CMK (cell line): ENCODE results near the gene FANCI.

ENCODE experiments used
- DNase-seq: peaks from one replicate; pipeline ENCODE4 v3.0.0-alpha.2; 2010; ENCODE audit warnings: low read depth

Gene FANCI

DNA sequence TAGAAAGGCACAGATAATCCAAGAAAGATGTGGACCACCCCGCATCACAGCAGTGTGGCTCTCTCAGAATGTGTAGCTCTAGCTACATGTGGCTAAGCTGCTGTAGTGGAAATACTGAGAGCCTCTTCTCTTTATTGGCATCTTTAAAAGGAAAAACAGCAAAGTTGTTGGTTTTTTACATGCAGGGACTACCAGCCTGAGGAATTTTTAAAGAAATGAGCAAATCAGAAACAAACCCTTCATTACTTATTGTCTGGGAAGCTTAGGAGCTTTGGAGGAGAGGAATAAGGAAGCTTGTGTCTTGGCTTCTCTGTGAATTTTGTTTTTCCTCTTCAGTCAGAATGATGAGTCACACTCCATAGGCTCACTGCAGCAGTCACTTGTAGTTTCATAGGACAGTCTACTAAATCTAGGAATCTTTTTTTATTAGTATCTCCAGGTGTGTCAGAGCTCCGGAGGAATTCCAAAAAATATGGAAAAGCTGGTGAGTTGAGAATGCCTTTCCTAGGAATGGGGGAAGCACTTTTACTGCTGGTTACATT lies 63.3 kb downstream of the FANCI start:
- DNase-seq = no peak

DNA sequence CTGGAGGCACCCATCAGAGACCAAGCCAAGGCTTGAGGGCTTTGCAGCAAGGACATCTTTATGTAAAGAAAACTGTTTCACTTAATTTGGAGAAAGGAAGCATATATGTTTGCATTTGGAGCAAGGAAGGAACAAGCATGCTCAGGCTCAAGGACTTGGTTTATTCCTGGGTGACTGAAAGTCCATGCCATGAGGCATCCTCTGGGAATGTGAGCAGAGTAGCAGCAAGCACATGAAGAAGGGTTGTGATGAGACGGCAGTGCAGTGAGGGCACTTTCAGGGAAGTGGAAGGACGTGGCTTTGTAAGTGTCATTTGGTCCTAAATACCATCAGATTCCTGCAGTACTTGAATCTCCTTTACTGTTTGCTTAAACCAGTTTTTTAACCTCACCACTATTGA lies 64.0 kb downstream of the FANCI start:
- DNase-seq = no peak

GRCh38 chr15:89308236-89308635 lies 64.5 kb downstream of the FANCI start:
- no peak for DNase-seq

GRCh38 chr15:89309993-89310392 lies 66.2 kb downstream of the FANCI start:
- no peak for DNase-seq

DNA sequence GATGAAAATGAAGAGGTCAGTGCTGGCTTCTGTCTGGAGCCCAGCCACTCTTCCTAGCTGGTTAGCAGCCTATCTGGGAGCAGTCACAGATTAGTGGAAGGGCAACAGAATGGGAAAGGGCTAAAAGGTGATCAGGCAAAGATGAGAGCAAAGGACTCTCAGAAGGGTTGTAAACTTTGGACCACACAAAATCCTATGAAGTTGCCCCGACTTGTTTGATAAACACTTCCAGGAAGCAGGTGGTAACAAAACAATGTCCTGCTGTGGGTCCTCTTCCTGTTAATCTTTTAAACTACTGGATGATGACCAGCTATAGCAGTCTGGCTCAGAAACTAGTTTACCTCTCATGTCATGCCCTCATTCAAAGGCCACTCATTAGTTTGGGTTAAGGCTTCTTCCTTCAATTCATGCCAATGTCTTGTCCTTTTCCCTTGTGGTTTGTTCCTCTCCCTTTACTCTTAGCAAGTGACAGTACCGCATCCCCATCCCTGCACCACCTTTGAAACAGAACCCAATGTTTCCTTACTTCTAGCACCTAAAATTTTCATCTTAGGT lies 71.7 kb downstream of the FANCI start:
- no peak for DNase-seq

DNA sequence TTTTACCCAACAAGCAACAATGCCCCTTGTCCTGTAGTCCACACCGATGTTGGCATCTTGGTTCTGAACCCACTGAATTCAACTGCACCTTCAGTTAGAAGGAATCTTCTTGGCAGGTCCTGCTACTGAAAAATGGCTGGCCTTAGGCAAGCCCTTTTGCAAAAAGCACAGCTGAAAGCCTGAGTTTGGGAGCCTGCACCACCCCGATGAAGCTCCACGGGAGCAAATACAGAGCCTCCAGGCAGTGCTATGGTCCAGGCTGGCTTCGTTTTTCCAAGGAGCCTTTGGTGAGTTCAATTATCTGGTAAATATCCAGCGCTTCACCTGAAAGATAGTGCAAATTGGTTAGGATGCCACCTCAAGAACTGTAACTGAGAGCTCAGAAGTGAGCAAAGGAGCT lies 72.7 kb downstream of the FANCI start:
- DNase-seq = no peak

DNA sequence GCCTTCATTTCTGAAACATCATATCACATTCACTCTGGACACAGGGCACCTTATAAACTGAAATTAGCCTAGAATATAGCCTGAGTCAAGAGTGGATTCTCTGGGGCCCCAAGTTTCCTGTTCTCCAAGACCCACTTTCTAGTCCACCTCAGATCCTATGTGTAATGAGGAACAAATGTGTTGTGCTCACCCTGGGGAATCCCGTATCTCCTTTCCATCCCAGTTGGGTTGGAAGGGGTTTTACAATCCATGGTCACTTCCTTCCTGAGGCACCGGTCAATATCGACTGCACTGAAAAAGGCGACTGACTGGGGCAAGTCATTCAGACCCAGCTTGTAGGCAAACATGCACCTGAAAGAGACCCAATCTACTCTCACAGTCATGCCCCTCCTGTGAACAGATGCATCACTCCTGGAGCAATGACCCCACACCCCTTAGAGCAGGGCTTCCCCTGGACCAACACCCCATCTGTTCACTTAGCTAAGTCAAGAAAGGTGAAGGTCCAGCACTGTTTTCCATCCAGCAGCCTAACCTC lies 73.5 kb downstream of the FANCI start:
- no peak for DNase-seq

- no peak for DNase-seq
These were observed 75.9 kb downstream of the FANCI start for GRCh38 chr15:89319678-89320077.

DNA sequence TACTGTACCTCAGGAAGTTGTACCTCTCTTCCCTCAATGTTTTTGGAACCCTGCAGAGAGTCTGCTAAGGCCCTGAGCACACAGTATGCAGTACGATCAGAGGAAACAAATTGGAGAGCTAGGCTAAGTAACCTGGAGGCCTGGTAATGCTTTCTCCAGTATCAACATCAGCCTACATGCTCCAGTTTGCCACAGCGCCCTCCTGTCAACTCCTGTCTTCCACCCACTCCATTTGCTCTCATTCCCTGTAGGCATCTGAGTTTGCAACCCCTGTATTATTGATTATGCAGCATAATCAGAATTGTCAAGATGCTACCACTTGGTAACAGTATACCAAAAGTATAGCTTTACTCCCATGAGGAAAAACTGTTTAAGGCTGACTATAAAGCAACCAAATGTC lies 76.4 kb downstream of the FANCI start:
- DNase-seq = no peak

DNA sequence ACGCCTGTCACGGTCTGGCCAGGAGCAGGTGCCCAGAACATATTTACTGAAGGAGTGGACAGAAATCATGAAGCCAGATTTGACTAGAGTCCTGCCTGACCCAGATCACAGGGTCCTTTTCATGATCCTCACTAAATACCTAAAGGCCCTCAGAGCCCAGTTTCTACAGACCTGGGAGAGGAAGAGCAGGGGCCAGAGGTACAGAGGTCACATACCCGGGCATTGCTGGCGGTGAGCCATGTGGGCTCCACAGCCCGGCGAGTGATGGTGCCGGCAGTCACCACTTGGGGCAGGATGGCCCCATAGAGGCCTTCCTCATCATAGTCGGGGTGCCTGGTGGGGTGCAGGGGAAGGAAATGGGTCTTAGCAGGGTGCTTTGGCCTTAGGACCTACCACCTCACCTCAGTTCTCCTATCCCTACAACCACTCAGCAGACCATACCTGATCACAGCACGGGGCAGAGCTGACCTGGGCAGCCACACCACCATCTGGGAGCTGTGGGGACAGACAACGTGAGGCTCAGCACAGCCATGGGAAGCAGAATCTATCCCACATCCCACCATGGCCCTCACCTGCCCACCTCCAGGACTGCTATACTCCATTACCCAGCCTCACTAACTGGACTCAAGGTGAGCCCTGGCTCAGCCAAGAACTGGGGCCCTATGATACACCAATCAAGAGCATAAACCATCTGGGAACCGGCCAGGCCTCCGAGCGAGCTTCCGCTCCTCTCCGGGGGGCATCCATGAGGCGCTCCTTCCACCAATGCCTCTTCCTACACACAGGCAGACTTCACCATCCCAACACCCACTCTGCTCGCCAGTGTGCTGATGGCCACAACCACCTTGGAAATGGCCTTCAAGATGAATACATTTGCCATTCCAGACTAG lies 78.0 kb downstream of the FANCI start:
- DNase-seq = no peak

DNA sequence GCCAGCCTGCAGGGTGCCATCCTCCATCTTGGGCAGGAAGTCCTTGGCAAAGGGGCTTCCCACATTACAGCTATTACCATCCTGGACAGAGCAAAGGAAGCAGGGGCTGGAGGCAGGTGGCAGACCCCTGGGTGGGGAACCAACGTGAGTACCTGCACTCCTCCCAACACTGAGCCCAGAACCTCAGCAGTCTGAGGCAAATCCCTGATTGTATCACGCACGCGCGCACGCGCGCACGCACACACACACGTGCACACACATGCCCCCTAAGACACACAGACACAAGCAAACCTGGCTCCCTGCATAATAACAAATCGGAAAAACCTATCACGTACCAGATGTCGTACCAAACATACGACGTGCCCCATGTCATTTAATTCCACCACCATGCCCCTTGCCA lies 79.0 kb downstream of the FANCI start:
- no peak for DNase-seq

DNA sequence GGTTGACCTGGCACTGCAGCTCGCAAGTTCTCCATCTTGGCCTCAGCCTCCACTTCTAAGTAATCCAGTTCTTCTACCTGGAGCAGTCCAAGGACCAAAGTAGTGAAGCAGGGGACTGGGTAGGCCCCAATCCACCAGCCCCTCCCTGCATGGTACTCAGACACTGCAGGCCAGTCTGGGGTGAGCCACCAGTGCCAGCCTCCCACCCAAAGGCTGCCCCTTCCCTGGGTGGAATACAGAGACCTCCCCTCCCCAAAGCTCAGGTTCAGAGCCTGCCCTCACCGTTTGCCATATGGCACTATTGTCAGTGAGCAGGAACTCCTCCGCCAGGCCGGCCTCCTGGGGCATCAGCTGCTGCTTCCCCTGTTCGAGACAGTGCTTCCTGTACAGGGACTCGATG lies 80.0 kb downstream of the FANCI start:
- DNase-seq = no peak

GRCh38 chr15:89325039-89325803 lies 81.4 kb downstream of the FANCI start:
- no peak for DNase-seq

- no peak for DNase-seq
These were observed 82.5 kb downstream of the FANCI start for GRCh38 chr15:89326316-89326715.

GRCh38 chr15:89327113-89327512 lies 83.3 kb downstream of the FANCI start:
- no peak for DNase-seq

GRCh38 chr15:89328398-89329254 lies 84.8 kb downstream of the FANCI start:
- DNase-seq = no peak

DNA sequence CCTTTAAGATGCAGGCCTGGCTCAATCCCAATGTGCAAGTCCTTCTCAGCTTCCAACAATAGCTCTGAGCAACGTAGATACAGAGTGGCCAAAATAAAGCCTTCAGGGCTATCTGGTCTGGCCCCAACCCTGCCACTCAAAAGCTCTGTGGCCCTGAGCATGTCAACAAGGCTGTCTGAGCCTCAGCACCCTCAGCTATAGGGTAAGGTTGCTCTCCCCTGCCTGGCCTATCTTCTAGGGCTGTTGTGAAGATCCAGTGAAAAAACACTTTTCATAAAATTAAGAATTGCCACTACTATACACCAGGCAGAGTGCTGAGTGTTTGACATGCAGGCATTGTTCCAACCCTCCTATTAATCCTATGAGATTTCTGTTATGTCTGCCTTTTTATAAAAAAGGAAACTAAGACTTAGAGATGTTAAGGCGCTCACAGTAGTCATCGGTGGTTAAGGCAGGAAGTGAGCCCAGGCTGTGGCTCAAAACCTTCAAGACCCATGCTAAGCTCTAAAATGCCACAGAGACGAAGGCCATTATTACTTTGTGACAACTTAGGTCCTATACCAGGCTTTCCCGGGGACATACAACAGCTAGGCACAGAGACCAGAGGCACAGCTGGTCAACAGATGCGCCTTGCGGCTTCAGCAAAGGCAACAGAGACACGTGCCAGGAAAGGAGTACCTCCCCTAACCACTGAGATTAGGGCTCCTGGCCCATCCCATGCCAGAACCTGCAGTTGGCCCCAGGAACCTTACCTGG lies 85.7 kb downstream of the FANCI start:
- DNase-seq = no peak

DNA sequence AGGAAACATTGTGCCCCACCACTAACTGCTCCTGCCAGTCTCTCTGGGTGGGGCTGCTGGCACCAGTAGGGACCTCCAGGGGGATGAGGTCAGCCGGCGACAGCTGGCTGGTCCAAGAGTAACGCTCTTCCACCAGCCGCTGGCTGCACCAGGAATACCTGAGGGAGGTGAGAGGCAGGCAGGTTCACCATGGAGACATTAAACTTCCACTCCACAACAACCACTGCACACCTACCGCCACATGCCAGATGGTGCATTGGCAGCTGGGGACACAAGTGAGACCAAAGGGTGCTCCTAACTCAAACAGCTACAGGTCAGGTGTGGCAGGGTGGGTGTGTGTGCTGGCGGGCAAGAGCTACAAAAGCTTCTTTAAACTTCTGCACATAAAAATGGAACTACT lies 86.3 kb downstream of the FANCI start:
- no peak for DNase-seq

- DNase-seq = no peak
These were observed 87.3 kb downstream of the FANCI start for GRCh38 chr15:89330881-89331595.

DNA sequence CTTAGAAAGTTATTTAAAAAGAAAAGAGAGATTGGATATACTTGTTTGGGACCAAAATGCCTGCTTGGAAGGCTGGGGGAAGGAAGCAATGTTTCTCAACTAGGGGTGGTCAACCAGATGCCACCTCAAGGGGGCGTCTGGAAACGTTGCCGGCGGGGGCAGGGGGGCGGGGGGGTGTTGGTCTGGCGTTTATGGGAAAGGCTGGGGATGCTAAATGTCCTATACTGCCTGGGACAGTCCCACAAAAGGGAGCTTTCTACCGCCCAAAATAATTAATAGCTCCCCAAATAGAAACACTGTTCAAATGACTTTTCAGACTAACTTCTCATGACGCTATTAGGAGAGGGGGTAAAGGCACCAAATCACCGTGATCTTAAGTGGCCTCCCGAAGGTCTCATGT lies 88.7 kb downstream of the FANCI start:
- DNase-seq = no peak
